Endothelial cell of umbilical vein (primary cell): ENCODE data around the gene KRTCAP2. TPM values are rescaled to one million over a fixed set of nuclear protein-coding genes. Genes with fewer than 3 reads are reported as not detected.
A peak's percentile ranks its signal among the peaks of the same experiment; 100 is the strongest.

Experiments used
- BruUV-seq: library from RNA; stranded (reverse); fragments of 400-500 nt; replicated peaks from 2 replicates; lab custom pipeline; 2021; lab: Mats Ljungman, UMichigan
- CTCF ChIA-PET: fragments of 300-600, 350-600 bp; sonication (Branson Sonifier 250); formaldehyde crosslinking; loops from one replicate; lab custom pipeline; 2021; ENCODE audit warnings: antibody characterized with exemption, inconsistent platforms; lab: Charles Lee
- POLR2A ChIA-PET: fragments of 300-600, 350-600 bp; sonication (Branson Sonifier 250); formaldehyde crosslinking; loops from one replicate; lab custom pipeline; 2021; ENCODE audit warnings: antibody characterized with exemption, inconsistent platforms; lab: Charles Lee
- DNase-seq: peaks from one replicate; pipeline ENCODE4 v3.0.0-alpha.2; 2011; ENCODE audit warnings: low read depth, low spot score
- FAIRE-seq: peaks from 2 replicates; lab custom pipeline; 2011; peaks lifted over from hg19 to GRCh38; lab: Jason Lieb, UNC
- H2AFZ ChIP-seq: 2 replicates; pipeline ENCODE4 v1.6.0; 2012; ENCODE audit warnings: low read depth, low read length, control low read depth, inconsistent platforms
- H3K27ac ChIP-seq: 2 replicates; pipeline ENCODE4 v1.5.1; 2011; ENCODE audit warnings: low read depth, mild to moderate bottlenecking, control low read depth, low read length, moderate library complexity; ENCODE audit not compliant: insufficient read depth
- H3K27me3 ChIP-seq, 2 experiments: 2 replicates each; pipeline versions ENCODE4 v1.6.0 to v1.6.1; 2011; ENCODE audit warnings: low read length in 2 of 2, mixed read lengths in 1 of 2; ENCODE audit not compliant: control insufficient read depth in 2 of 2, insufficient read depth in 2 of 2
- H3K36me3 ChIP-seq, 2 experiments: 2 replicates in 1 of 2; 3 replicates in 1 of 2; pipeline ENCODE4 v1.5.1; 2011; ENCODE audit warnings: low read length in 2 of 2, mild to moderate bottlenecking in 1 of 2, moderate library complexity in 1 of 2; ENCODE audit not compliant: control insufficient read depth in 2 of 2, insufficient read depth in 2 of 2; ENCODE audit errors: extremely low read depth in 1 of 2
- H3K4me1 ChIP-seq: 3 replicates; pipeline ENCODE4 v1.5.1; 2011; ENCODE audit warnings: mild to moderate bottlenecking, low read length; ENCODE audit not compliant: control insufficient read depth, insufficient read depth; ENCODE audit errors: extremely low read depth
- H3K4me2 ChIP-seq: 2 replicates; pipeline ENCODE4 v1.6.1; 2011; ENCODE audit warnings: low read length, control low read depth, mixed read lengths; ENCODE audit not compliant: insufficient read depth
- H3K4me3 ChIP-seq, 3 experiments: fragments of 200-600 bp in 1 of 3; sonication (generic), shearing (Covaris generic) in 1 of 3; replicated peaks in 1 of 3; 2 replicates each; pipeline ENCODE4 v1.5.1; 2011 to 2016; ENCODE audit warnings: control low read depth in 3 of 3, low read length in 3 of 3, mild to moderate bottlenecking in 2 of 3, inconsistent platforms in 1 of 3, low read depth in 1 of 3, moderate library complexity in 1 of 3; ENCODE audit not compliant: insufficient read depth in 1 of 3
- H3K79me2 ChIP-seq: 2 replicates; pipeline ENCODE4 v1.6.0; 2012; ENCODE audit warnings: low read length, inconsistent platforms; ENCODE audit not compliant: control insufficient read depth, insufficient read depth
- H3K9ac ChIP-seq: replicated peaks from 2 replicates; pipeline ENCODE3; 2011; ENCODE audit warnings: low read length, control low read depth; ENCODE audit not compliant: insufficient read depth; ENCODE audit errors: extremely low read depth
- H3K9me1 ChIP-seq: replicated peaks from 3 replicates; pipeline ENCODE4 v1.6.0; 2011; ENCODE audit warnings: mild to moderate bottlenecking, low read length; ENCODE audit not compliant: control insufficient read depth, insufficient read depth; ENCODE audit errors: extremely low read depth
- H3K9me3 ChIP-seq: replicated peaks from 2 replicates; pipeline ENCODE4 v1.5.1; 2012; ENCODE audit warnings: low read length, inconsistent platforms; ENCODE audit not compliant: control insufficient read depth, insufficient read depth
- H4K20me1 ChIP-seq: replicated peaks from 2 replicates; pipeline ENCODE3; 2011; ENCODE audit warnings: mild to moderate bottlenecking, low read length; ENCODE audit not compliant: control insufficient read depth, insufficient read depth; ENCODE audit errors: extremely low read depth
- CTCF ChIP-seq, 2 donors: IDR thresholded peaks; 1 replicate in 1 of 2; 2 replicates in 1 of 2; pipeline ENCODE4 v1.5.1; 2011; ENCODE audit warnings: low read length in 2 of 2, mild to moderate bottlenecking in 2 of 2, moderate library complexity in 2 of 2, control low read depth in 1 of 2, inconsistent platforms in 1 of 2, low read depth in 1 of 2; ENCODE audit not compliant: insufficient read depth in 1 of 2; ENCODE audit errors: extremely low read depth in 1 of 2
- JUN ChIP-seq: IDR thresholded peaks from 2 replicates; pipeline ENCODE4 v1.6.1; 2011; ENCODE audit warnings: borderline replicate concordance, low read depth; ENCODE audit not compliant: insufficient read length, insufficient read depth
- POLR2AphosphoS5 ChIP-seq: IDR thresholded peaks from 2 replicates; pipeline ENCODE4 v1.6.1; 2012; ENCODE audit warnings: low read depth, mild to moderate bottlenecking, control low read depth, low read length, moderate library complexity; ENCODE audit not compliant: insufficient read depth
- dilution Hi-C: fragments of 300-500 bp; cut with MboI; formaldehyde crosslinking; loops from one replicate; pipeline ENCODE4 v1.15.0; 2019; ENCODE audit warnings: low sequenced_read_pairs; ENCODE audit not compliant: extremely low pct_ligation_motif_present
- intact Hi-C: fragments of 100-400 bp; cut with micrococcal nuclease; formaldehyde crosslinking; loops from one replicate; pipeline ENCODE4 v1.10.0; 2022
- polyA plus RNA-seq, 4 experiments: library from polyadenylated mRNA; depleted of rRNA in 3 of 4; stranded (reverse) in 3 of 4; unstranded in 1 of 4; fragments of >200 nt; gene quantifications; 2 replicates each; pipeline versions ENCODE4 v1.2.1 to v1.2.3, GENCODE V29; 2011 to 2012; ENCODE audit warnings: missing spikeins in 1 of 4
- total RNA-seq: library from RNA; stranded (reverse); gene quantifications from 2 replicates; pipeline ENCODE4 v1.2.3, GENCODE V29; 2021

The KRTCAP2 gene
- total and polyA plus RNA-seq, 2 donors (not counting 3 experiments of a cell fraction or from before 2014, with no cell fraction given), result 207 to 362 TPM

GRCh38 chr1:155128755-155129473 is 44.2 kb downstream of the KRTCAP2 start:
- DNase-seq, result peak; percentile 95
- intact Hi-C loops (loop anchor here (5.0 kb wide), 1 partner anchor 157 kb away; the partner anchor contains the start of genes CKS1B and SHC1), dilution Hi-C loops (no loop called here)
- BruUV-seq, result TSS peak; percentile 91
- TF ChIP-seq CTCF (IDR thresholded peaks at IDR 0.05; ENCODE audit: extremely low read depth in 1 of 2, insufficient read depth in 1 of 2, low read depth in 1 of 2, low read length in 2 of 2), result no peak
- peak; percentile 7 for TF ChIP-seq JUN
- peak; percentile 73 for TF ChIP-seq POLR2AphosphoS5
- Histone ChIP-seq H3K27ac (peak overlapping the region; percentile 68), H3K36me3 (peaks cover 15 to 26% of the 10 kb centered on the region in 2 experiments), H2AFZ (no peak overlapping the region), H4K20me1 (no peaks in the 10 kb centered on the region), H3K9me3 (no peaks in the 10 kb centered on the region), H3K4me3 (peak overlapping the region; percentile 51 to 95 (median 91)), H3K9me1 (no peaks in the 10 kb centered on the region), H3K9ac (peak overlapping the region; percentile 92), H3K79me2 (peaks cover 29% of the 10 kb centered on the region), H3K4me2 (peak overlapping the region; percentile 87), H3K4me1 (peaks cover 60% of the 10 kb centered on the region), H3K27me3 (no peaks in the 10 kb centered on the region)
- CTCF ChIA-PET, result interaction anchor here (0.8 to 15.5 kb wide), 9 partner anchors 9 to 46 kb away, joined by 3 to 204 read pairs (median 7); partner anchors contain the start of gene KRTCAP2
- FAIRE-seq, result peak; percentile 94
- POLR2A ChIA-PET, result interaction anchor here (0.5 to 0.9 kb wide), 2 partner anchors 38 to 155 kb away, joined by 4 to 6 read pairs; no protein-coding TSS in a partner anchor
